OCI-LY7 (cell line): ENCODE results near the gene JAG2. TPM values are rescaled to one million over a fixed set of nuclear protein-coding genes. Genes with fewer than 3 reads are reported as not detected.

ENCODE experiments used
- BruUV-seq: library from RNA; stranded (reverse); fragments of 400-500 nt; replicated peaks from 2 replicates; lab custom pipeline; 2021; lab: Mats Ljungman, UMichigan
- CTCF ChIA-PET: fragments of 300-600 bp; sonication (Branson Sonifier 250); formaldehyde crosslinking; loops from one replicate; lab custom pipeline; 2022; ENCODE audit warnings: antibody characterized with exemption; ENCODE audit not compliant: unreplicated experiment; lab: Charles Lee
- POLR2A ChIA-PET: fragments of 300-600 bp; sonication (Branson Sonifier 250); formaldehyde crosslinking; loops from one replicate; lab custom pipeline; 2022; ENCODE audit warnings: antibody characterized with exemption; lab: Charles Lee
- DNase-seq: peaks from one replicate; pipeline ENCODE4 v3.0.0-alpha.2; 2015; ENCODE audit warnings: low spot score
- H2AFZ ChIP-seq: fragments of 200-600 bp; sonication (generic), shearing (Covaris generic); 2 replicates; pipeline ENCODE4 v1.6.1; 2014; ENCODE audit warnings: mild to moderate bottlenecking, antibody characterized with exemption, low read length, moderate library complexity
- H3K27ac ChIP-seq: fragments of 200-600 bp; sonication (generic); 2 replicates; pipeline ENCODE4 v1.5.1; 2014; ENCODE audit warnings: mixed run types, low read depth, mild to moderate bottlenecking, moderate library complexity, low read length, inconsistent platforms; ENCODE audit not compliant: poor library complexity, severe bottlenecking
- H3K36me3 ChIP-seq: fragments of 200-600 bp; sonication (generic); 2 replicates; pipeline ENCODE4 v1.6.1; 2014; ENCODE audit warnings: mild to moderate bottlenecking, antibody characterized with exemption, low read length, moderate library complexity, mixed read lengths; ENCODE audit not compliant: insufficient read depth
- H3K4me1 ChIP-seq: fragments of 200-600 bp; sonication (generic); 2 replicates; pipeline ENCODE4 v1.5.1; 2014; ENCODE audit warnings: mild to moderate bottlenecking, low read length; ENCODE audit not compliant: insufficient read depth, poor library complexity, severe bottlenecking
- H3K4me2 ChIP-seq: fragments of 200-600 bp; sonication (generic); 2 replicates; pipeline ENCODE4 v1.6.1; 2014; ENCODE audit warnings: mild to moderate bottlenecking, low read length
- H3K4me3 ChIP-seq: fragments of 200-600 bp; sonication (generic); 2 replicates; pipeline ENCODE4 v1.5.1; 2014; ENCODE audit warnings: mild to moderate bottlenecking, low read depth, low read length; ENCODE audit not compliant: poor library complexity, severe bottlenecking
- H3K79me2 ChIP-seq: fragments of 200-600 bp; sonication (generic); 2 replicates; pipeline ENCODE4 v1.6.1; 2016; ENCODE audit warnings: low read depth, mild to moderate bottlenecking, low read length, moderate library complexity, mixed read lengths; ENCODE audit not compliant: insufficient read depth
- H3K9me2 ChIP-seq: fragments of 200-600 bp; sonication (generic); 2 replicates; pipeline ENCODE4 v1.6.1; 2016; ENCODE audit warnings: mild to moderate bottlenecking, low read length, mixed read lengths; ENCODE audit not compliant: insufficient read depth
- H3K9me3 ChIP-seq: fragments of 200-600 bp; sonication (generic); 2 replicates; pipeline ENCODE4 v1.6.1; 2014; ENCODE audit warnings: mild to moderate bottlenecking, mixed run types, low read length, mixed read lengths
- H4K20me1 ChIP-seq: fragments of 200-600 bp; sonication (generic); 2 replicates; pipeline ENCODE4 v1.6.1; 2014; ENCODE audit warnings: mild to moderate bottlenecking, antibody characterized with exemption, low read length, moderate library complexity, mixed read lengths; ENCODE audit not compliant: insufficient read depth
- EZH2phosphoT487 ChIP-seq: fragments of 200-600 bp; sonication (generic); IDR thresholded peaks from 2 replicates; pipeline ENCODE4 v1.6.1; 2018; ENCODE audit warnings: low read depth, borderline replicate concordance, mild to moderate bottlenecking, mixed run types, antibody characterized with exemption, low read length, moderate library complexity, mixed read lengths
- intact Hi-C: fragments of 100-400 bp; cut with micrococcal nuclease; formaldehyde crosslinking; loops from one replicate; pipeline ENCODE4 v1.10.0; 2022; ENCODE audit not compliant: unreplicated experiment
- total RNA-seq, 2 experiments: library from RNA; depleted of rRNA in 1 of 2; stranded (reverse); fragments of >200 nt in 1 of 2; shearing (Covaris generic) in 1 of 2; gene quantifications; 2 replicates each; pipeline ENCODE4 v1.2.3, GENCODE V29; 2014 to 2022
- TF ChIP-seq, protein P1 (sequence below): fragments of 200-600 bp; sonication (generic); conservative IDR thresholded peaks from 2 replicates; pipeline ENCODE4 v1.5.1; 2014; ENCODE audit warnings: mild to moderate bottlenecking, antibody characterized with exemption, low read length, moderate library complexity, mixed read lengths

Gene JAG2
- total RNA-seq, 2 experiments from 2014 or later, result 5.0 to 6.0 TPM

DNA sequence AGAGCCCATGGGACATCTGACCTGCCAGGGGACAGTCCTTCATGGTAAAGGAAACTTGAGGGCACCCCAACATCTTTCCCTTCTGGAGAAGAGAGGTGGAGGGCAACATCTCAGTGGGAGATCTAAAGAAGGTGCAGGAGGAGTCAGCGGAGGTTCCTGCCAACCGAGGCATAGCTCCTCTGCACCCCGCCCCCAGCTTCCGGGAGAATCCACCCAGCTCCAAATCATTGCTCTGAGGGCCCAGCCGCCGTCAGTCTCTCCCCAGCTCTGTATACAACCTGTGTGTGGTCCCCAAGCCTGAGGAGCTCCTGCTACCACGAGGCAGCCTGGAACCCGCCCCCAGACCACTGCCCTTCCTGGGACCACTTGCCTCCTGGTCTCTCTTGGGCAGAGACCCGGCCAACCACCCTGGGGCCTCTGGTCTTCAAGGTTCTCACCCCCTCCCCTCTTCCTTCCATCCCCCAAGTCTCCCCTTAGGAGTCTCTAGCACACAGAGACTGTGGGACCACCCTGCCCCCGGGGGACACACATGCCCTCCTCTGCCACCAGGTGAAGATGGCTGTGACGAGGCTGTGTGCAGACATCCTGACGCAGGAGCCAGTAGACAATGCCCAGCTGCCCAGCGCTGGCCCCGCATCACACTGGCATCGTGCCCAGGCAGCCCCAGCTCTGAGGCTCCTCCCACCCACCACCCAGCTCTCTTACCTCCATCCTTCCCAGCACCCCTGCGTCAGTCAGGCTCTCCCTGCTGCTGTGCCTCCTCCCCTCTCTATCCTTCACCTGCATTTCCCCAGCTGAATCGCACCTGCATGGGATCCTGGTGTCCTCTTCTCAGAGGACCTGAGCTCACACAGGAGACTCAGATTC lies 25.6 kb upstream of the JAG2 start:
- peak overlapping the region; percentile 79; the same call in 1 of the 2 replicates for H2AFZ ChIP-seq
- H3K4me3 ChIP-seq, result peak overlapping the region; percentile 24
- peak overlapping the region; percentile 65 for H3K4me2 ChIP-seq
- peaks cover 22% of the 10 kb centered on the region for H3K4me1 ChIP-seq
- no TSS peak for BruUV-seq
- no peaks in the 10 kb centered on the region for H3K9me2 ChIP-seq
- no peaks in the 10 kb centered on the region for H3K79me2 ChIP-seq
- ChIA-PET CTCF (interaction anchor here (0.6 kb wide), 1 partner anchor 13 kb away, joined by 3 read pairs; the partner anchor contains the start of gene NUDT14), POLR2A (interaction anchor here (1.5 kb wide), 1 partner anchor 18 kb away, joined by 4 read pairs; no protein-coding TSS in a partner anchor)
- TF ChIP-seq, protein P1, sequence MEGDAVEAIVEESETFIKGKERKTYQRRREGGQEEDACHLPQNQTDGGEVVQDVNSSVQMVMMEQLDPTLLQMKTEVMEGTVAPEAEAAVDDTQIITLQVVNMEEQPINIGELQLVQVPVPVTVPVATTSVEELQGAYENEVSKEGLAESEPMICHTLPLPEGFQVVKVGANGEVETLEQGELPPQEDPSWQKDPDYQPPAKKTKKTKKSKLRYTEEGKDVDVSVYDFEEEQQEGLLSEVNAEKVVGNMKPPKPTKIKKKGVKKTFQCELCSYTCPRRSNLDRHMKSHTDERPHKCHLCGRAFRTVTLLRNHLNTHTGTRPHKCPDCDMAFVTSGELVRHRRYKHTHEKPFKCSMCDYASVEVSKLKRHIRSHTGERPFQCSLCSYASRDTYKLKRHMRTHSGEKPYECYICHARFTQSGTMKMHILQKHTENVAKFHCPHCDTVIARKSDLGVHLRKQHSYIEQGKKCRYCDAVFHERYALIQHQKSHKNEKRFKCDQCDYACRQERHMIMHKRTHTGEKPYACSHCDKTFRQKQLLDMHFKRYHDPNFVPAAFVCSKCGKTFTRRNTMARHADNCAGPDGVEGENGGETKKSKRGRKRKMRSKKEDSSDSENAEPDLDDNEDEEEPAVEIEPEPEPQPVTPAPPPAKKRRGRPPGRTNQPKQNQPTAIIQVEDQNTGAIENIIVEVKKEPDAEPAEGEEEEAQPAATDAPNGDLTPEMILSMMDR, result no peak
- intact Hi-C loops, result no loop called here
- H4K20me1 ChIP-seq, result no peaks in the 10 kb centered on the region
- no peak overlapping the region for H3K27ac ChIP-seq
- H3K36me3 ChIP-seq, result no peaks in the 10 kb centered on the region
- peak; percentile 75 for DNase-seq
- no peaks in the 10 kb centered on the region for H3K9me3 ChIP-seq

DNA sequence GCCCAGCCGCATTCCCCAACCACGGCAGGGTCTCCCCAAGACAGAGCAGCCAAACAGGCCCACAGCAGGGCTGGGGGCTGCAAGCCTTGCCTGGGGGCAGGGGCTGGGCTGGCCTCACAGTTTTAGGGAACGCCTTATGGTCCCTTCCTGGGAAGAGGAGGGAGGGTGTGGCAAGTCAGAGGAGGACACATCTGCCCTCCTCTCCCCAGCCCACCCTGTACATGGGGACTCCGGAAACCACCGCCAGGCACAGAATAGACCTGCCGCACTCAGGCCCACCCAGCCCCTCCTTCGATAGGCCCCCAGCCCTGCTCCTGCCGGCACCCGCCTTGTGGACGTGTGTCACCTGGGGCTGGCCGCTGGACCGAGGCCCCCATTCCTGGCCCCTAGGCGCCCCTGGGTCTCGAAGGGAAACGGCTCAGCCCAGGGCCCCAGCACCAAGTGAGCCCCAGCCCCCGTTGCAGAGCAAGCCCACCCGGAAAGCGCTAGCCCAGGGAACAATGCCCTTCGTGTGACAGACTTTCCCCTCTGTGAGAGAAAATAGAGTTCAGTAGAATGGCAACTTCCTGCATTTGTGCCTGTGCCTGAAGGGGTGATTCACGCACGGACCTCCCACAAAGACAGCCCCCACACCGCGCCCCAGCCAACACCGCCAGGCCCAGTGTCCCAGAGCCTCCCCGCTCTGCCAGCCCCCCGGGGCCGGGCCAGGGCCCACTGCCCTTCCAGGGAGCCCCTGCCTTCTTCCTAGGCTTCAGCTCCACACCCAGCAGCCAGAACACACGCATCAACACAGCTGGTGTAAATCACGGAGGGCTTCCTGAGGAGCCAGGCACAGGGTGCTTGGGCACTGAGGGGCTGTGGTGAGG lies 24.5 kb upstream of the JAG2 start:
- Histone ChIP-seq H3K4me3 (no peak overlapping the region), H2AFZ (peak overlapping the region; percentile 79; the same call in 1 of the 2 replicates), H3K36me3 (no peaks in the 10 kb centered on the region), H3K4me1 (peaks cover 22% of the 10 kb centered on the region), H3K27ac (no peak overlapping the region), H3K9me3 (no peaks in the 10 kb centered on the region), H3K79me2 (no peaks in the 10 kb centered on the region), H4K20me1 (no peaks in the 10 kb centered on the region), H3K4me2 (peak overlapping the region; percentile 65), H3K9me2 (no peaks in the 10 kb centered on the region)
- ChIA-PET POLR2A (interaction anchor here (1.5 kb wide), 1 partner anchor 17 kb away, joined by 4 read pairs; no protein-coding TSS in a partner anchor), CTCF (no interaction called here)
- DNase-seq, result no peak
- intact Hi-C loops, result no loop called here
- BruUV-seq, result no TSS peak
- TF ChIP-seq EZH2phosphoT487, result no peak
- TF ChIP-seq, protein P1, result no peak
